A673 (cell line): ENCODE measurements around the gene DNAH1. TPM values are rescaled to one million over a fixed set of nuclear protein-coding genes. Genes with fewer than 3 reads are reported as not detected.
A peak's percentile ranks its signal among the peaks of the same experiment; 100 is the strongest.

Source experiments
- BruUV-seq: library from RNA; stranded (reverse); fragments of 400-500 nt; replicated peaks from 2 replicates; lab custom pipeline; 2021; lab: Mats Ljungman, UMichigan
- CTCF ChIA-PET: fragments of 300-600 bp; sonication (Branson Sonifier 250); formaldehyde crosslinking; loops from one replicate; lab custom pipeline; 2022; ENCODE audit warnings: antibody characterized with exemption; lab: Charles Lee
- POLR2A ChIA-PET: fragments of 300-600 bp; sonication (Branson Sonifier 250); formaldehyde crosslinking; loops from one replicate; lab custom pipeline; 2022; ENCODE audit warnings: antibody characterized with exemption; ENCODE audit not compliant: low non-redundant PET; lab: Charles Lee
- DNase-seq: peaks from one replicate; pipeline ENCODE4 v3.0.0-alpha.2; 2015; ENCODE audit warnings: low spot score
- H3K27ac ChIP-seq: fragments of 200-600 bp; sonication (generic); 2 replicates; pipeline ENCODE4 v1.5.1; 2016; ENCODE audit warnings: mixed run types, low read depth, mild to moderate bottlenecking, mixed read lengths, antibody characterized with exemption, low read length; ENCODE audit not compliant: poor library complexity, severe bottlenecking
- H3K27me3 ChIP-seq: fragments of 200-600 bp; sonication (generic); replicated peaks from 2 replicates; pipeline ENCODE4 v1.6.1; 2017; ENCODE audit warnings: mixed run types, low read depth, mild to moderate bottlenecking, mixed read lengths, antibody characterized with exemption, low read length; ENCODE audit not compliant: insufficient read depth, poor library complexity
- H3K36me3 ChIP-seq: fragments of 200-600 bp; sonication (generic); 2 replicates; pipeline ENCODE4 v1.6.1; 2016; ENCODE audit warnings: mixed run types, mild to moderate bottlenecking, mixed read lengths, antibody characterized with exemption, low read length; ENCODE audit not compliant: insufficient read depth, poor library complexity, severe bottlenecking
- H3K4me1 ChIP-seq: fragments of 200-600 bp; sonication (generic); 2 replicates; pipeline ENCODE4 v1.6.1; 2017; ENCODE audit warnings: mixed run types, mild to moderate bottlenecking, mixed read lengths, antibody characterized with exemption, low read length; ENCODE audit not compliant: insufficient read depth, poor library complexity, severe bottlenecking
- H3K4me3 ChIP-seq: fragments of 200-600 bp; sonication (generic); 2 replicates; pipeline ENCODE4 v1.5.1; 2016; ENCODE audit warnings: low read depth, mixed run types, mild to moderate bottlenecking, mixed read lengths, low read length; ENCODE audit not compliant: poor library complexity, severe bottlenecking
- H3K9me3 ChIP-seq: fragments of 200-600 bp; sonication (generic); 2 replicates; pipeline ENCODE4 v1.6.1; 2016; ENCODE audit warnings: mixed run types, low read depth, mild to moderate bottlenecking, mixed read lengths, antibody characterized with exemption, low read length; ENCODE audit not compliant: poor library complexity, severe bottlenecking
- CTCF ChIP-seq: fragments of 300-800, 200-600 bp; sonication (generic); conservative IDR thresholded peaks from 2 replicates; pipeline ENCODE4 v1.5.1; 2017; ENCODE audit warnings: low read depth, mild to moderate bottlenecking, antibody characterized with exemption, low read length, moderate library complexity, mixed read lengths
- EZH2 ChIP-seq: fragments of 200-600 bp; sonication (generic); IDR thresholded peaks from 2 replicates; pipeline ENCODE4 v1.6.1; 2017; ENCODE audit warnings: borderline replicate concordance, low read depth, mild to moderate bottlenecking, mixed read lengths, antibody characterized with exemption, low read length; ENCODE audit not compliant: poor library complexity, severe bottlenecking
- intact Hi-C: fragments of 100-400 bp; cut with micrococcal nuclease; formaldehyde crosslinking; loops from one replicate; pipeline ENCODE4 v1.10.0; 2022; ENCODE audit not compliant: unreplicated experiment
- total RNA-seq: library from RNA; stranded (reverse); gene quantifications from 2 replicates; pipeline ENCODE4 v1.2.3, GENCODE V29; 2021

DNAH1 gene
- total RNA-seq, 1 experiment from 2014 or later, result 1.3 TPM

DNA sequence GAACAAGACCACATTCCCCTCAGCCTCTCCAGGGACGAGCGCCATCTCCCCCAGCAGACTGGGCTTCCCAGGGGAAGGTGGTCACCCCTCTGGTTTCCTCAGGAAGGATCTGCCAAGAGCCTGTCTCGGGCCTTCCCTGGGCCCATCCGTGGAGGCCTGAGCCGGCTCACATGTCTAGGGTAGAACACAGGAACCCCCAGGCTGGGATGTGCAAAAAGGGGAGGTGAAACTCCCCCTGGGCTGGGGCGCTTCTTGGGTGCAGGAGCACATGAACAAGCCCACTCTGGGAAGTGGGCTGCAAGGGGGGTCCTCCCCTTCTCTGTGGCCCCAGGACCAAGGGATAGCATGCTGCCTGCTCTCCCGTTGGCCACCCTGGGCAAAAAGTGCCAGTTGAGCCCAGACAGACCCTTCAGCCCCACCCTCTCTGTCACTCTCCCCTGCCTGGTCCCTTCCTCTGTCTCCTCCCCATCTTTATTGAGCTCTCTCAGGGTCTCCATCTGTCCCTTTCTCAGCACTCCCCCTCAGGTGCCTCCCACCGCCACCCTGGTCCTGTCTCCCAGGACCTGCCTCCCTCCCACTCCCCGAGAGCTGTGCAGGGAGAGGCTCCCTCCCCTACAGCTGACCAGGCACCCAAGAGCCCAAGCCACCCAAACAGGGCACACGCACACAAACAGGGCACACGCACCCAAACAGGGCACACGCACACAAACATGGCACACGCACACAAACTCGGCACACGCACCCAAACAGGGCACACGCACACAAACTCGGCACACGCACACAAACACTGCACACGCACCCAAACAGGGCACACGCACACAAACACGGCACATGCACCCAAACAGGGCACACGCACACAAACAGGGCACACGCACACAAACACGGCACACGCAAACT lies 127.9 kb downstream of the DNAH1 start:
- ChIA-PET CTCF (no interaction called here), POLR2A (no interaction called here)
- no peaks in the 10 kb centered on the region for H3K36me3 ChIP-seq
- TF ChIP-seq EZH2 (no peak), CTCF (no peak)
- H3K27me3 ChIP-seq, result no peaks in the 10 kb centered on the region
- intact Hi-C loops, result no loop called here
- no peak overlapping the region for H3K27ac ChIP-seq
- no TSS peak for BruUV-seq
- H3K9me3 ChIP-seq, result no peaks in the 10 kb centered on the region
- DNase-seq, result no peak
- H3K4me1 ChIP-seq, result no peaks in the 10 kb centered on the region
- no peak overlapping the region for H3K4me3 ChIP-seq

DNA sequence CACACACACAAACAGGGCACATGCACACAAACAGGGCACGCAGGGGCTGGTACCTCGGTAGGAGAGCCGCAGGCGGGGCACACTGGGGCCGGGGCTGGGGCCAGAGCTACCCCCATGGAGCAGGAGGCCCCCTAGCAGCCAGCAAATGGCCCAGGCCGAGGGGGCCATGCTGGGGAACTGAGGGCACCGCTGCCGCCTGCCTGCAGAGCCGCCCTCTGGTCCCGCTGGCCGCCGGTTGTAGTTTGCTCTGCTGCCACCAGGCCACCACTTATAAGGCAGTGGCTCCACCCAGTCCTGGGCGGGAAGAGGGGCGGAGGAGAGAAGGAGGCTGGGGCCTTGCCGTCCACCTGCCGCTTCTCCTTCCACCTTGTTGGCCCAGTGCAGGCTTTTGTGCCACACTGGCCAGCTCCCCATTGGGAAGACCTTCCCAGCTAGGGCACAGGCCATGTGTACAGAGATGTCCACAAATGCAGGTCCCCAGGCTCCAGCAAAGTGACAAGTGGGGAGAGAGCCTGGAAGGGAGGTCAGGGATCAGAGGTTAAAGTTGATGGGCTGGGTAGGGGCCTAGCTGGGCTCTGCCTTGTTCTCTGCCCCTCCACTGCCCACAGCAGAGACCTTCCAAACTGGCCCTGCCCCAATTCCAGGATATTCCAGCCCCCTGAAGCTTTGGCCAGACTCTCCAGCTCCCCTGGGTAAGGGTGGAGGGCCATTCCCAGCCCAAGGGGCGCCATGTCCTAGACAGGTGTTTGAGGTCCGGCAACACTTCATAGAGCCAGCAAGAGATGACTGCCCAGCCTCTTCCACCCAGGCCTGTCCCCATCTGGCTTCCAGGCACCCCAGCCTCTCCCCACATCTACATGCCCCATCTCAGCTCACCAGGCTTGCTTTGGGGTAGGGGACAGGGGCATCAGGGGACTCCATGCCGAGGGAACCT lies 129.0 kb downstream of the DNAH1 start, which contains the start of gene SEMA3G:
Gene SEMA3G (minus strand): TSS at position 244 of the 934 bp plus-strand sequence. CDS start 76 bp downstream, at position 168.
- Histone ChIP-seq H3K27me3 (no peaks in the 10 kb centered on the region), H3K36me3 (no peaks in the 10 kb centered on the region), H3K9me3 (no peaks in the 10 kb centered on the region), H3K27ac (no peak within 1 kb of the TSS), H3K4me3 (no peak within 1 kb of the TSS), H3K4me1 (no peaks in the 10 kb centered on the region)
- CTCF ChIA-PET, result no interaction called here
- POLR2A ChIA-PET, result no interaction called here
- DNase-seq, result peak; percentile 52
- TF ChIP-seq CTCF (no peak), EZH2 (no peak)
- BruUV-seq, result no TSS peak
- intact Hi-C loops, result loop anchor here (5.0 kb wide), 1 partner anchor 223 kb away; no protein-coding TSS in a partner anchor

- POLR2A ChIA-PET, result no interaction called here
- no peak for DNase-seq
- TF ChIP-seq CTCF (no peak), EZH2 (no peak)
- Histone ChIP-seq H3K36me3 (no peaks in the 10 kb centered on the region), H3K9me3 (no peaks in the 10 kb centered on the region), H3K27me3 (no peaks in the 10 kb centered on the region), H3K4me3 (no peak overlapping the region), H3K27ac (no peak overlapping the region), H3K4me1 (no peaks in the 10 kb centered on the region)
- CTCF ChIA-PET, result interaction anchor here (0.5 kb wide), 1 partner anchor 34 kb away, joined by 3 read pairs; no protein-coding TSS in a partner anchor
- intact Hi-C loops, result loop anchor here (5.0 kb wide), 1 partner anchor 224 kb away; no protein-coding TSS in a partner anchor
- BruUV-seq, result no TSS peak
These were observed 129.9 kb downstream of the DNAH1 start for GRCh38 chr3:52446042-52446441.
